AG20443 (cell line): ENCODE data around the gene FAM210B.
A peak's percentile ranks its signal among the peaks of the same experiment; 100 is the strongest.
"Not testable (repeated sequence)": the region's sequence is repeated elsewhere in the genome, so short reads cannot be mapped to it uniquely, and the experiment has no call there.

Experiments
- DNase-seq: peaks from one replicate; pipeline ENCODE4 v3.0.0; 2012; ENCODE audit warnings: low spot score, mixed read lengths

The FAM210B gene

GRCh38 chr20:56358600-56359211 is at the start of gene FAM210B:
Gene FAM210B (plus strand): TSS chr20:56358974. CDS start chr20:56359006, 32 bp downstream.
- DNase-seq, result peak; percentile 99

GRCh38 chr20:56316051-56316450 is 42.7 kb upstream of the FAM210B start:
- DNase-seq, result no peak

GRCh38 chr20:56316483-56316882 is 42.3 kb upstream of the FAM210B start:
- DNase-seq, result no peak

GRCh38 chr20:56322681-56323080 is 36.1 kb upstream of the FAM210B start:
- DNase-seq, result peak; percentile 53

- DNase-seq, result no peak
Observed at GRCh38 chr20:56323206-56323605, 35.6 kb upstream of the FAM210B start.

GRCh38 chr20:56323656-56324055 is 35.1 kb upstream of the FAM210B start:
- DNase-seq, result no peak

- DNase-seq, result no peak
Observed at GRCh38 chr20:56324806-56325205, 34.0 kb upstream of the FAM210B start.

GRCh38 chr20:56328861-56329260 is 29.9 kb upstream of the FAM210B start:
- peak; percentile 26 for DNase-seq

GRCh38 chr20:56336709-56337108 is 22.1 kb upstream of the FAM210B start:
- not testable (repeated sequence) for DNase-seq

- no peak for DNase-seq
Observed at GRCh38 chr20:56342783-56343182, 16.0 kb upstream of the FAM210B start.

GRCh38 chr20:56343861-56344381 is 14.9 kb upstream of the FAM210B start:
- peak; percentile 87 for DNase-seq

- DNase-seq, result no peak
Observed at GRCh38 chr20:56345911-56346310, 12.9 kb upstream of the FAM210B start.

- DNase-seq, result no peak
Observed at GRCh38 chr20:56347628-56348304, 11.0 kb upstream of the FAM210B start.

- no peak for DNase-seq
Observed at GRCh38 chr20:56348305-56348693, 10.5 kb upstream of the FAM210B start.

- no peak for DNase-seq
Observed at GRCh38 chr20:56348746-56349145, 10.0 kb upstream of the FAM210B start.

- peak; percentile 28 for DNase-seq
Observed at GRCh38 chr20:56350842-56351241, 7.9 kb upstream of the FAM210B start.

- peak; percentile 63 for DNase-seq
Observed at GRCh38 chr20:56352345-56353055, 6.3 kb upstream of the FAM210B start.

- no peak for DNase-seq
Observed at GRCh38 chr20:56353356-56353755, 5.4 kb upstream of the FAM210B start.

GRCh38 chr20:56358070-56358469 is 704 bp upstream of the FAM210B start:
- peak; percentile 26 for DNase-seq

- peak; percentile 80 for DNase-seq
Observed at GRCh38 chr20:56359212-56360132, 698 bp downstream of the FAM210B start.

GRCh38 chr20:56360133-56360907 is 1.5 kb downstream of the FAM210B start:
- no peak for DNase-seq
